ENCODE results near the gene IFNL3.

IFNL3 gene

DNA sequence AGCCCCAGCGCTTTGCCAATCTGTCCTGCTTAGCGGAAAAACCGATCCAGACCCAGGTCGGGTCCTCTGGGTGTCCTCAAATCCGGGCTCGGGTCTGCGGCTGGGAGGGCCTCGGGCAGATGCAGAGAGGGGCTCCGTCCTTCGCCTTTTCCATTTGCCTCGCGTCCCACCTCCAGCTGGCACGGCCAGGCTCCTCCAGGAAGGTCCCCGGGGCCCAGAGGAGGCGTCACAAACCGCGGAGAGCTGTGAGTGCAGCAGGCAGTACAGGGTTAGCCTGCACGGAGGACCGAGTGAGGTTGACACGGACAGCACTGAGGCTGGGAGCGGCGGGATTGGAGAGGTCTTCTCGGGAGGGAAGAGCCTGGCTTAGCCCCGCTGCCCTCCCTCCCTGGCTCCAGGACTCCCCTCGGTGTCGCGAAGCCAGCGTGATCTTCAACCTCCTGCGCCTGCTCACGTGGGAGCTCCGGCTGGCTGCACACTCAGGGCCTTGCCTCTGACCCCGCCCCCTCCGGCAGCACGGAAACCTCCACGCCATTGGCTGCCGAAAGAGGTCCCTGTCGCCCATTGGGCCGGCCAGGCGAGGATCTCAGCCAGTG is 20.6 kb upstream of the IFNL3 start:
- in situ Hi-C loops (cut with HindIII; ENCODE audit: low pct_unique_long_range_greater_than_20kb, low sequenced_read_pairs): no loop called here
- DNase-seq (ENCODE audit: low read depth in 1 of 2, low spot score in 1 of 2): no peak
- TF ChIP-seq JUND (IDR thresholded peaks at IDR 0.05; ENCODE audit: low read depth): no peak

DNA sequence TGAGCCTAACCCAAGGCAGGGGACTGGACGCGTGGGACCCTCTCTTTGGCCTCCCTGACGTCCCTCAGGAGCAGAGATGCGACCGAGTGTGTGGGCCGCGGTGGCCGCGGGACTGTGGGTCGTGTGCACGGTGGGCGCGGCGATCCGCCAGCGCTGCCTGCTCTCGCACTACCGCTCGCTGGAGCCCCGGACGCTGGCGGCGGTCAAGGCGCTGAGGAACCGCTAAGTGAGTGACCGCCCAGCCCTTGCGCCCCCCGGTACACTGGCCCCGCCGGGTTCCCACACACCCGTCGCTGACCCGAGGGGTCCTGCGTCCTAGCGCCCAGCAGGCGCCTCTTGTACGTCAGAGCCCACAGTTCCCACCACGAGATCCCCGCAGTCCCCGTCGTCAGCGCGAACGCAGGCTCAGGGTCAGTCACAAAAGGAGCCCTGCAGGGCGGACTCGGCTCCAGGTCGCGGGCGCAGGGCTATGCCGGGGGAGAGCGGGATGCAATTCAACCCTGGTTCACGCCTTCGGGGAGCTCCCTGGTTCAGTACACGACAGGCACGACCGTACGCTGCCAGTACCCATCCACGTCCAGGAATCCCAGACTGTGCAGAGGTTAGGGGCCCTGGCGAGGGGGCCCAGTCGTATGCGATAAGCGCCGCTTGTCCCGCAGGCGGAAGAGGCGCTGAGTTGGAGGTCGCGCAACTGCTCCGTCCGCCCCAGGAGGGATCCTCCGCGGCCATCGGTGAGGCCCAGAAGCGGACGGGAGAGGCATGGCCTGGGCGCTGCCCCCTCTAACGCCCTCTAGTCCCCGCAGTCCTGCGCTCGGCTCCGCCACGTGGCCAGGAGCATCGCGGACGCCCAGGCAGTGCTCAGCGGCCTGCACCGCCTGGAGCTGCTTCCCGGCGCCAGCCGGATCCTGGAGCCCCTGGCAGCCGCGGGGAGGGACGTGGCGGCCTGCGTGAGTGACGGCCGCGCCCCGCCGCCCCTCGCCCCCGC is 19.8 kb upstream of the IFNL3 start:
- no peak for TF ChIP-seq JUND (IDR thresholded peaks at IDR 0.05; ENCODE audit: low read depth)
- no peak for DNase-seq (ENCODE audit: low read depth in 1 of 2, low spot score in 1 of 2)
- in situ Hi-C loops (cut with HindIII; ENCODE audit: low pct_unique_long_range_greater_than_20kb, low sequenced_read_pairs): no loop called here

DNA sequence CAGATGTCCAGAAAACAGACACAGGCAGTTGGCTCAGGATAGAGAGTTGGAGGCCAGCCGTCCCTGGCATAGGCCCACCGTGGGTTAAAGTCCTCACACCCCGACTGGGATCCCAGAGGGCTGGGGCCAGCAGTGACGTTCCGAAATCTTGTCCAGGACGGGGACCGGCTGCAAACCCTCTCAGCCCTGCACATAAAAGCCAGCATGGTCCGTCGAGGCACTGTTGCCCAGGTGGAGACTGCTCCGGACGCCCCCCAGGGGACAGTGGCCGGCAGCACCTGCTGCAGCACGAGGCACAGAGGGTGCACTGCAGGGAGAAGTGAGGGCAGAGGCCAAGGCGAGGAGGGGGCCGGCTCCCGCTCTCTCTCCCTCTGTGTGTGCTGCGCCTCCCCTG is 19.1 kb upstream of the IFNL3 start:
- no peak for DNase-seq (ENCODE audit: low read depth in 1 of 2, low spot score in 1 of 2)
- in situ Hi-C loops (cut with HindIII; ENCODE audit: low pct_unique_long_range_greater_than_20kb, low sequenced_read_pairs): no loop called here

DNA sequence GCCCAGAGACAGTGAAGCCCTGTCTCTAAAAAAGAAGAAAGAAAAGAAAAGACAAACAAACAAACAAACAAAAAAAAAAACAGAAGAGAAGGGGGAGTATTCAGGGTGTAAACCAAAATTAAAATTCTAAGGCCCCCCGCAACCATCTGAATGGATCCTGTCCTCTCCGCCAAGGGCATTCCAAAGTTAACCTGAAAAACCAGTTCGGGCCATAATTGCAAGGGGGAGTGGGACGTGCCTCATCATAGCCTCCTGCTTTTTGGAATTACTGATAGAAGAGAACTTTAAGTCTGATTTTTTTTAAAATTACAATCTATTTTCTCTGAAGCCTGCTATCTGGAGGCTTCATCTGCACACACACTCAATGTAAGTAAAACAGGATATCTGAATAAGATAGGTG is 17.7 kb upstream of the IFNL3 start:
- in situ Hi-C loops (cut with HindIII; ENCODE audit: low pct_unique_long_range_greater_than_20kb, low sequenced_read_pairs): no loop called here
- peak in 1 of 2 experiments; percentile 36 for DNase-seq (ENCODE audit: low read depth in 1 of 2, low spot score in 1 of 2)
- TF ChIP-seq JUND (IDR thresholded peaks at IDR 0.05; ENCODE audit: low read depth): no peak

More for the DNA sequence above, 19.1 kb upstream of the IFNL3 start:
- TF ChIP-seq JUND (IDR thresholded peaks at IDR 0.05; ENCODE audit: low read depth): no peak

DNA sequence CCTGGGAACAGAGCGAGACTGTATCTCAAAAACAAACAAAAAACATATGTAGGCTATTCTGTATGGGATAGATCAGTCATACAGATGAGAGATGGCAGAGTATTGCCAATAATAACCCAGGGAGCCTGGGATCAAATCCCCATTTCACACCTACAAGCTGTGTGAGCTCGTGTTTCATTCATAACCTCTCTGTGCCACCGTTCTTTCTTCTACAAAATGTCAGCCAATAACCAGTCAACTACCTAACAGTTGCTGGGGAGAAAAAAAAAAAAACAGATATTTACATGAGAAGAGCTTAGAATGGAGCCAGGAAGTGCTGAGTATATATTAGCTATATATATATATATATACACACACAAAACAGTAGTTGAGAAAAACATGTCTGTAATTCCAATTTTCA is 16.9 kb upstream of the IFNL3 start:
- in situ Hi-C loops (cut with HindIII; ENCODE audit: low pct_unique_long_range_greater_than_20kb, low sequenced_read_pairs): no loop called here
- DNase-seq (ENCODE audit: low read depth in 1 of 2, low spot score in 1 of 2): no peak
- TF ChIP-seq JUND (IDR thresholded peaks at IDR 0.05; ENCODE audit: low read depth): no peak

DNA sequence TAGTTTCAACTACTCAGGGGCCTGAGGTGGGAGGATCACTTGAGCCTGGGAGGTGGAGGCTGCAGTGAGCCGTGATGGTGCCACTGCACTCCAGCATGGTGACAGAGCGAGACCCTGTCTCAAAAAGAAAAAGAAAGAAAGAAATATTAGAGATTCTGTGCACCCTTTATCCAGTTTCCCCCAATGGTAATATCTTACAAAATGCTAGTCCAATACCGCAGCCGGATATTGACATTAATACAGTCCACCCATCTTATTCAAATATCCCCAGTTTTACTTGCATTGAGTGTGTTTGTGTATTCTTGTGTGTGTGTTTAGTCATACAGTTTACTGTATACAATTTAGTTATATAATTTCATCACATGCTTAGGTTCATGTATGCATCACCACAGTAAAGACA is 12.4 kb upstream of the IFNL3 start:
- in situ Hi-C loops (cut with HindIII; ENCODE audit: low pct_unique_long_range_greater_than_20kb, low sequenced_read_pairs): no loop called here
- DNase-seq (ENCODE audit: low read depth in 1 of 2, low spot score in 1 of 2): no peak
- no peak for TF ChIP-seq JUND (IDR thresholded peaks at IDR 0.05; ENCODE audit: low read depth)

DNA sequence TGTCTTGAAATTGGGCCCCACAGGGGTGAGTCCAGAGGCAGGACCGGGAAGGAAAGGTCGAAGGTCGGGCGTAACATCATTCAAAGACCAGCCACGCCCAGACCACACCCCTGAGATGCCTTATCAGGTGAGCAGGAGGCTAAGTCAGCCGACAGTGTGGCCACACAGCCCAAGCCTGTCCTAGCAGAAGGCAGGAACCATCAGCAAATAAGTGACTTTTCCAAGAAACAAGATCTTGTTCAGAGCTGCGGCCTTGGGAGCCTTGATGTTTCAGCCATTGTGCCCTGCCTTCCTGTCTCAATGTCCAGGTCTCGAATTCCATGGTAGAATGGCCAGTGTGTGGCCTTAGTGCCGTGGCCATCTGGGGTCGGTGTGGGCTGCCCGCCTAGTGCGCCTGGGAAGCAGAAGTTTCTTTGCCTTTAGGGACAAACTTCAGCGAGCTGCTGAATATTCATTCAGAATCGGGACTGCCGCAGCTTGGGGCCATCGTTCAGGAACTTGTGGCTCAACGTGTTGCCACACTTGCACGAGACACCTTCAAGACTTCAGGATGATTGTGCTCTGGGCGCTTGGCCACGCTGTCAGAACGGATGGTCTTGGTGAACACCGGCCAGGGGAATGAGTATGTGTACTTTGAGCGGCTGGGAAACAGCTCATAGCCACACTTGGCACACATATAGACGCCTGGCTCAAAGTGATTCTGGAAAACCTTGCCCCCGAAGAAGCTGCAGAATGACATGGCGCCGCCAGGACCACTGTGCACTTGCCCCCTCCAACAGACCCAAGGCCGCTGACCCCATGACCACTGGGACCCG is 9.9 kb upstream of the IFNL3 start:
- TF ChIP-seq JUND (IDR thresholded peaks at IDR 0.05; ENCODE audit: low read depth): no peak
- in situ Hi-C loops (cut with HindIII; ENCODE audit: low pct_unique_long_range_greater_than_20kb, low sequenced_read_pairs): no loop called here
- DNase-seq (ENCODE audit: low read depth in 1 of 2, low spot score in 1 of 2): no peak

DNA sequence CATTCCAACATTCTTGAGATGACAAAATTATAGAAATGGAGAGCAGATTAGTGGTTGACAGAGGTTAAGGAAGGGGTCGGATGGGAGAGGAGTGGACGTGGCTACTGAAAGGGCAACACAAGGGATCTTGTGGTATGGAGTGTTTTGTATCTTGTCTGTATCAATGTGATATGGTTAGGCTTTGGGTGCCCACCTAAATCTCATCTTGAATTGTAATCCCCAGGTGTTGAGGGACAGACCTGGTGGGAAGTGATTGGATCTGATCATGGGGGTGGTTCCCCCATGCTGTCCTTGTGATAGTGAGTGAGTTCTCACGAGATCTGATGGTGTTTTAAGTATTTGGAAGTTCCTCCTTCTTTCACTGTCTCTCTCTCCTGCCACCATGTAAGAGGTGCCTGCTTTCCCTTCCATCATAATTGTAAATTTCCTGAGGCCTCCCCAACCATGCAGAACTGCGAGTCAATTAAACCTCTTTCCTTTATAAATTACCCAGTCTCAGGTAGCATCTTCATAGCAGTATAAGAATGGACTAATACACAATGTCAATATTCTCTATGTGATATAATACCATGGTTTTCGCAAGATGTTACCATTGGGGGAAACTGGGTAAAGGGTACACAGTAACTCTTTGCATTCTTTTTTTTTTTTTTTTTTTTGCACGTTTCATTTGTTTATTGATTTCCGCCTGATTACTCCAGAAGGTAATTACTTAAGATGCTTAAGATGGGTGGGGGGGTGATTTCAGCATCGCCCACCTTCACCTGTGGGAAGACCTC is 8.8 kb upstream of the IFNL3 start:
- no peak for DNase-seq (ENCODE audit: low read depth in 1 of 2, low spot score in 1 of 2)
- TF ChIP-seq JUND (IDR thresholded peaks at IDR 0.05; ENCODE audit: low read depth): no peak
- in situ Hi-C loops (cut with HindIII; ENCODE audit: low pct_unique_long_range_greater_than_20kb, low sequenced_read_pairs): no loop called here

DNA sequence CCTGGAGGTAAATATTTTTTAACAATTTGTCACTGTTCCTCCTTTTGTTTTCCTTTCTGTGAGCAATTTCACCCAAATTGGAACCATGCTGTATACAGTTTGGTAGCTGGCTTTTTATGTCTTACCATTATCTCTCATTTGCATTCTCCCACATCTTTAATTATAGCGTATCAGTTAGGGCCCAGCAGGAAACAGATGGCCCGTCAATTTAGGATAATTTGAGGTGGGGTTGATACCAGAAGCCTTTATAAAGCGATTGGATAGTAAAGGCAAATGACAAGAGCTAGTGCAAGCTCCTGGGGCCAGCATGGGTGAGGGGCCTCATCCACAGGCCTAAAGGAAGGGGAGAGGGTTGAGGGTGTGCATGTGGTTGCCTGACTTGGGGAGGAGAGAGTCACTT is 7.7 kb upstream of the IFNL3 start:
- TF ChIP-seq JUND (IDR thresholded peaks at IDR 0.05; ENCODE audit: low read depth): no peak
- DNase-seq (ENCODE audit: low read depth in 1 of 2, low spot score in 1 of 2): no peak
- in situ Hi-C loops (cut with HindIII; ENCODE audit: low pct_unique_long_range_greater_than_20kb, low sequenced_read_pairs): no loop called here

DNA sequence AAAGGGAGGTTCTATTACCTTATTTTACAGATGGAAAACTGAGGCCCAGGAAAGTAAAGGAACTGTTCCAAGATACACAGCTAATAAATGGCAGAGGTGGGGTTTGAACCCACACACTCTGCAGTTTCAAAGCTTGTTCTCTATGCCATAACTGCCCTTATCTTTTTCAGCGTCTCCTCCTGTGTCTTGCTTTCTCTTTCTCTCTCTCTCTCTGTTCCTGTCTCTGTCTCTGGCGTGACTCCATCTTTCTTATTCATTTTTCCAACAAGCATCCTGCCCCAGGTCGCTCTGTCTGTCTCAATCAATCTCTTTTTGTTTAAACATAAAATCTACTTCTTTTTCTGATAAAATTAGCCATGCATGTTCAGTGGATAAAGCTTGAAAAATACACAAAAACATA is 7.0 kb upstream of the IFNL3 start:
- in situ Hi-C loops (cut with HindIII; ENCODE audit: low pct_unique_long_range_greater_than_20kb, low sequenced_read_pairs): no loop called here
- no peak for TF ChIP-seq JUND (IDR thresholded peaks at IDR 0.05; ENCODE audit: low read depth)
- DNase-seq (ENCODE audit: low read depth in 1 of 2, low spot score in 1 of 2): no peak

DNA sequence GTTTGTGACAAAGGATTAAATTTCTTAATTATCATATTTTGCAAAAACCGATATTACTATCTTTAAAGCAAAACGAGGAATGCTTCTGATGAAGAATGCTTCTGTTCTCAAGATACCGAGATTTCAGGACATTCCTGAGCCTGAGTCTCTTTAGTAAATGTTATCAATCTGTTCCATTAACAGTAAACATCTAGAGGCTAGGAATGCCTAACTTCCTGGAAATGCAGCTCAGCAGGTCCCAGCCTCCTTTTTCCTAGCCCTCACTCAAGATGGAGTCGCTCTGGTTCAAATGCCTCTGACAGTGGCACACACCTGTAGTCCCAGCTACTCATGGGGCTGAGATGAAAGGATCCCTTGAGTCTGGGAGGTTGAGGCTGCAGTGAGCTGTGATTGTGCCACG is 6.3 kb upstream of the IFNL3 start:
- no peak for DNase-seq (ENCODE audit: low read depth in 1 of 2, low spot score in 1 of 2)
- in situ Hi-C loops (cut with HindIII; ENCODE audit: low pct_unique_long_range_greater_than_20kb, low sequenced_read_pairs): no loop called here
- TF ChIP-seq JUND (IDR thresholded peaks at IDR 0.05; ENCODE audit: low read depth): no peak

DNA sequence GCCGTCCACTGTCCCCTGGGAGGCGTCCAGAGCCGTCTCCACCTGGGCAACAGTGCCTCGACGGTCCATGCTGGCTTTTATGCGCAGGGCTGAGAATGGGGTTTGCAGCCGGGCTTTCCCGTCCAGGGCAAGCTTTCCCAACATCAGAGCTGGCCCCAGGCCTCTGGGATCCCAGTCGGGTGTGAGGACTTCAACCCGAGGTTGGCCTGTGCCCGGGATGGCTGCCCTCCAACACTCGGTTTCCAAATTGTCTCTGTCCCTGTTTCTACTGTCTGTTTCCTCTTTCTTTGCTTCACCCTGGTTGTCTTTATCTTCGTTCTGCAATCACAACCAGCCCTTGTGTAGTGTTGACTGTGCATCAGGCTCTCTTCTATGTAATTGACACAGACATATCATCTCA is 4.0 kb upstream of the IFNL3 start, which contains the start of gene IFNL4:
IFNL4 (minus strand) TSS at position 51 of the 400 bp plus-strand sequence.
- in situ Hi-C loops (cut with HindIII; ENCODE audit: low pct_unique_long_range_greater_than_20kb, low sequenced_read_pairs): no loop called here
- no peak for TF ChIP-seq JUND (IDR thresholded peaks at IDR 0.05; ENCODE audit: low read depth)
- no peak for DNase-seq (ENCODE audit: low read depth in 1 of 2, low spot score in 1 of 2)
